Heart right ventricle (tissue), 16 donors: Measurements from ENCODE around the gene PEX26. TPM values are rescaled to one million over a fixed set of nuclear protein-coding genes. Genes with fewer than 3 reads are reported as not detected.

ENCODE experiments used
- ATAC-seq, 8 donors: fragments of 200-7000 bp; cut with Tn5 transposase; one replicate each; pipeline ENCODE4 v1.9.1; 2020; ENCODE audit warnings: mild to moderate bottlenecking in 8 of 8, moderate library complexity in 8 of 8, moderate number of reproducible peaks in 1 of 8
- DNase-seq, 2 donors: peaks; one replicate each; pipeline ENCODE4 v3.0.0-alpha.2; 2020
- H3K27ac ChIP-seq, 10 donors: fragments of 200-600 bp; sonication (generic) in 2 of 10; one replicate each; pipeline versions ENCODE4 v1.5.0 to v1.8.0; 2020 to 2022; ENCODE audit warnings: mild to moderate bottlenecking in 3 of 10
- H3K27me3 ChIP-seq, 7 donors: fragments of 200-600 bp; one replicate each; pipeline ENCODE4 v1.8.0; 2021 to 2022; ENCODE audit warnings: mild to moderate bottlenecking in 2 of 7
- H3K36me3 ChIP-seq, 9 donors: fragments of 200-600 bp; sonication (generic) in 1 of 9; one replicate each; pipeline versions ENCODE4 v1.5.0 to v1.8.0; 2020 to 2022; ENCODE audit warnings: mild to moderate bottlenecking in 2 of 9
- H3K4me1 ChIP-seq, 9 donors: fragments of 200-600 bp; sonication (generic) in 1 of 9; one replicate each; pipeline versions ENCODE4 v1.5.0 to v1.8.0; 2020 to 2022; ENCODE audit warnings: mild to moderate bottlenecking in 4 of 9
- H3K4me3 ChIP-seq, 10 donors: fragments of 200-600 bp; sonication (generic) in 2 of 10; one replicate each; pipeline versions ENCODE4 v1.5.0 to v1.8.0; 2020 to 2022; ENCODE audit warnings: mild to moderate bottlenecking in 7 of 10, moderate library complexity in 2 of 10
- H3K9me3 ChIP-seq, 11 donors: fragments of 200-600 bp in 10 of 11; sonication (generic) in 2 of 11; one replicate each; pipeline versions ENCODE4 v1.5.0 to v1.8.0; 2013 to 2022; ENCODE audit warnings: mild to moderate bottlenecking in 2 of 11, control low read depth in 1 of 11, moderate library complexity in 1 of 11
- WGBS, 2 donors: extraction: QIAGEN DNeasy Blood & Tissue Kit; methylation state at CpG; one replicate each; pipeline ENCODE4 v1.1.7; 2013; ENCODE audit warnings: inconsistent platforms in 1 of 2; 5-methylcytosine and 5-hydroxymethylcytosine counted together
- intact Hi-C, 10 donors: fragments of 100-400 bp; cut with DNase I; formaldehyde crosslinking; loops; one replicate each; pipeline versions ENCODE4 v1.11.1 to v1.14.2; 2022
- polyA plus RNA-seq, 2 donors: library from polyadenylated mRNA; stranded (reverse); fragments of 200-250 nt; gene quantifications; one replicate each; pipeline ENCODE4 v1.2.3, GENCODE V29; 2013
- total RNA-seq, 10 donors: library from RNA; stranded (reverse); fragmentation: NEBNext Ultra II Directional in 3 of 10; extraction: Animal tissue kit (Norgen Biotek cat#: 25700) in 3 of 10; gene quantifications; one replicate each; pipeline versions ENCODE4 v1.2.1 to v1.2.4, GENCODE V29; 2021 to 2023
- TF ChIP-seq, protein P1 (sequence below), 9 donors: fragments of 200-600 bp; sonication (generic) in 2 of 9; IDR thresholded peaks; one replicate each; pipeline versions ENCODE4 v1.5.0 to v1.8.0; 2021 to 2022; ENCODE audit warnings: antibody characterized with exemption in 9 of 9, mild to moderate bottlenecking in 5 of 9, moderate library complexity in 1 of 9
- donor health status: Arrhythmogenic right ventricular cardiomyopathy.
- donor health status: ischemic (EF 13 %, LVEDD 7.1; RV severe dilation, severe dysfunction).
- donor health status: healthy with polysubstance abuse.
- donor health status: DM: no; HTN: yes; CAD: no.
- donor health status: DM: no; HTN: no; CAD: no.
- donor health status: ischemic (EF 25% LVEDD 6.9; RV normal size, moderate dysfunction).
- donor health status: ischemic (EF 25% LVEDD 5.7; RV mildly dilated, moderate dysfunction).
- donor health status: healthy.
- donor health status: DM: yes; HTN: yes; CAD: no.
- donor health status: Ischemic cardiomyopathy.
- donor health status: ischemic (EF 35%, LVEDD 5.7; RV mildly dilated, moderate dysfunction).
- donor health status: nonischemic (EF 11% LVEDD 7.7; RV severe dilation, severe dysfunction).
- donor health status: DM: yes; HTN: yes; CAD: no.
- donor health status: PGD.
- donor health status: ischemic (EF 29% LVEDD 5.4; RV normal size, mild dysfunction).
- donor health status: nonischemic (EF 23%, LVEDD 6.1; RV moderate dilation, normal function).

The PEX26 gene
- total and polyA plus RNA-seq, 12 donors, result 8.3 to 27.1 (median 20.2) TPM

DNA sequence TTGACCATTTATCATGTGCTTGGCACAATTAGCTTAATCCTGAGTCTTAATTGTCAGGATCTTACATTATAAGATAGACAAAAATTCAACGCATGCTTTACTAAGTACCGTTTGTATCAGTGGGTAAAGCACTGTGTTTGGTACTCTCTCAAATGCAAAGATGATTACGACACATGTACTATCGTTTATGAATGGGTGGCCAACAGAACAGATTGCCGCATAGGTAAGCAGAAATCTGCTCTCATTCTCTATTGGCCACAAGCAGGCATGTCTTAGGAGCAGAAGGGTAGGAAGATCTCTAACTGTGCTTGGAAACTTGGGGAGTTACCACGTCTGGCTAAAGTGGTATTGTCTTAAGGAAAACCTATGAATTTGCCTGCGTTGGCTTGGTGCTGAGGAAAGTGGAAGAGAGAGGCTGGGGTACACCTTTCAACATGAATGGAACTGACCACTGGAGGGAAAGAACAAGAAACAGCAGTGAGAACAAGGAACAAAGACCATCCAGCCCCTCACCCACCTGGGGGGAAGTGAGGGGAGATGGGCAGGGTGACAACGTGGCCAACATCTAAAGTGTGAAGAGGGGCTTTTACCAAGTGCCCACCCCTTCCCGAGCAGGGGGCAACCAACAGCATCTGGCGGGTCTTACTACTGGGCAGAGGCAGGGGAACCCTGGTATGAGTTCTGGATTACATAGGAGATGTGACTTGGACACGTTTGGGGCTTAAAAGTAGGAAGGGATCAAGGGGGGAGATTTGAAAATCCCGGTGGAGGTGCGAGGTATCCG lies 31.8 kb downstream of the PEX26 start:
- no peaks in the 10 kb centered on the region for H3K36me3 ChIP-seq
- H3K27ac ChIP-seq, result peak overlapping the region in 9 of 10 donors; percentile 76 to 94 (median 90)
- DNase-seq (no peak), ATAC-seq (peak in 1 of 8 donors; percentile 4)
- no peaks in the 10 kb centered on the region for H3K9me3 ChIP-seq
- peaks cover 4 to 49% (median 31%) of the 10 kb centered on the region in 9 donors for H3K4me1 ChIP-seq
- H3K27me3 ChIP-seq, result peaks cover 0 to 62% (median 5%) of the 10 kb centered on the region in 7 donors
- TF ChIP-seq, protein P1, sequence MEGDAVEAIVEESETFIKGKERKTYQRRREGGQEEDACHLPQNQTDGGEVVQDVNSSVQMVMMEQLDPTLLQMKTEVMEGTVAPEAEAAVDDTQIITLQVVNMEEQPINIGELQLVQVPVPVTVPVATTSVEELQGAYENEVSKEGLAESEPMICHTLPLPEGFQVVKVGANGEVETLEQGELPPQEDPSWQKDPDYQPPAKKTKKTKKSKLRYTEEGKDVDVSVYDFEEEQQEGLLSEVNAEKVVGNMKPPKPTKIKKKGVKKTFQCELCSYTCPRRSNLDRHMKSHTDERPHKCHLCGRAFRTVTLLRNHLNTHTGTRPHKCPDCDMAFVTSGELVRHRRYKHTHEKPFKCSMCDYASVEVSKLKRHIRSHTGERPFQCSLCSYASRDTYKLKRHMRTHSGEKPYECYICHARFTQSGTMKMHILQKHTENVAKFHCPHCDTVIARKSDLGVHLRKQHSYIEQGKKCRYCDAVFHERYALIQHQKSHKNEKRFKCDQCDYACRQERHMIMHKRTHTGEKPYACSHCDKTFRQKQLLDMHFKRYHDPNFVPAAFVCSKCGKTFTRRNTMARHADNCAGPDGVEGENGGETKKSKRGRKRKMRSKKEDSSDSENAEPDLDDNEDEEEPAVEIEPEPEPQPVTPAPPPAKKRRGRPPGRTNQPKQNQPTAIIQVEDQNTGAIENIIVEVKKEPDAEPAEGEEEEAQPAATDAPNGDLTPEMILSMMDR (IDR thresholded peaks at IDR 0.05), result no peak
- peak overlapping the region in 6 of 10 donors; percentile 42 to 64 (median 58) for H3K4me3 ChIP-seq
- WGBS, 2 donors, result 57 to 59% methylated on average over 14 of the region's 14 CpGs
- intact Hi-C loops, result loop anchor here in 1 of 10 donors (2.0 kb wide), 1 partner anchor 17 kb away; no protein-coding TSS in a partner anchor

DNA sequence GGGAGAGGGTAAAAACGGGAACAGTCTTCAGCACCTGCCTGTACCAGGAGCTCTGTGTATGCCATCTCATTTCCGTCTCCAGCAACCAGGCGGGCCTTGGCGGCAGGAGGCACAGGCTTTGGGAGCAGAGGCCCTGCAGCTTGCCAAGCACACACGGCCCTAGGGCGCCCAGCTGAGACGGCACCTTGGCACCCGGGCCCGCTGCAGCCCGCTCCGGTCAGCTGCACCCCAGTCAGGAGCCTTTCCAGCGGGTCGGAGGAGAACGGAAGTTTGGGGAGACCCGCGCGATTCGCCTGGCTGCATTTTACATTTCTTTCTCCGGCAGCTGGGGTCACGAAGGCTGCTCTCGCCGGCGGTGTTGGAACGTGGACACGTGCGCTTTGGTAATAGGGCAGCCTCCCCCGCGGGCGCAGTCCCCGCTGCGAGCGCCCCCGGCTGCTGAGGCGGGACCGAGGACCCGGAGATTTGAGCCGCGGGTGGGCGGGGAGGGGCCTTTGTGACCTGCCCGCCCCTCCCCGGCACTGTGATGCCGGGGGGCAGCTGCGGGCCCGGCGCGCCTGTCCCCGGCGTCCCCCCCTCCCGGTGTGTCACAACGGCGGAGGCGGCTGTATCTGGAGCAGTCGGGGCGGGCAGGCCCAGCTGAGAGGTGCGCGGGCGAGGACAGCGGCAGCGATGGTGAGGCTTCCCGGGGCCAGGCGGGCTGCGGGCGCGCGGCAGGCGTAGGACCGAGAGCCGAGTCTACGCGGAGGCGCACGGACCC lies 32.6 kb downstream of the PEX26 start, which contains the start of gene TUBA8:
TUBA8 (plus strand) TSS at position 616 of the 760 bp plus-strand sequence; CDS start at position 673, 57 bp downstream.
- Histone ChIP-seq H3K27ac (peak within 1 kb of the TSS; percentile 76 to 94 (median 90)), H3K4me1 (peaks cover 4 to 56% (median 32%) of the 10 kb centered on the region in 9 donors), H3K27me3 (peaks cover 0 to 65% (median 5%) of the 10 kb centered on the region in 7 donors), H3K4me3 (peak within 1 kb of the TSS; percentile 39 to 64 (median 56)), H3K9me3 (no peaks in the 10 kb centered on the region), H3K36me3 (no peaks in the 10 kb centered on the region)
- TF ChIP-seq, protein P1 (IDR thresholded peaks at IDR 0.05), result peak in 1 of 9 donors; percentile 18
- intact Hi-C loops, result loop anchor here in 1 of 10 donors (2.0 kb wide), 1 partner anchor 18 kb away; no protein-coding TSS in a partner anchor
- DNase-seq (peak in 1 of 2 donors; percentile 59), ATAC-seq (peak; percentile 56 to 79 (median 68))
- WGBS, 2 donors, result 0 to 1% methylated on average over 63 to 72 of the region's 72 CpGs

DNA sequence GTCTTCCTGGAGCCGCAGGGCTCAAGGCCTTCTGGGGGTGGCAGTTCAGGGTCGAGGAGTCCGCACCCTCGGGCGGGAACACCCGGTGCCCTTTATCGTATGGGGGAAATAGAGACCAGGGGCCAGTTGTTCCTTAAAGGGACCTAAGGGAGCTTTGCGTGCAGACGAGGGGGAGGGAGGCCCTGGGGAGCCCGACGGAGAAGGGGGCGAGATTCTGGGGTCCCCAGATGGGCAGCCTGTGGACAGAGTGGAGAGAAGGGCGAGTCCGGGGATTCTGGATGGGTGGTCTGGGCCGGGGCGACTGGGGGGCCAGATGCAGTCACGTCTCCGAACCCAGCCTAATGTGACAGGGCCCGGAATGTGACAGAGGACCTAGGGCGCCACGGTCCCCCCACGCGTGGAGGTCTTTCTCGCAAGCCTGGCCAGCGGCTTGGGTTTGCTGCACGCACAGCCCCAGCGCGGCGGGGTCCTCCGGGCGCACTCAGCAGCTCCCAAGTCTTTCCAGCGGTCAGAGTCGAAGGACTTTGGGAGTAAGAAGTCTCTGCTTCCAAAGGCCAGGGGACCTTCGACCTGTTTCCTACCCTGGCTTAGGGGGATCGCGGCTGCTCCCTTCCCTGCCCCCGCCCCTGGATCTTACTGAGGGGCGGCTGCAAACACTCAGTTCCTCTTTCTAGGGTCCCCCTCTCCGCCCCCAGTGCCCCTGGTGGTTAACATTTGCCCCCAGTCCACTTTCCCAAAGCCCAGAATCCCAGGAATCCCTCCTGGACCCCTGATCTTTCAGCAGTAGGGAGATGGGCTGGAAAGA lies 33.4 kb downstream of the PEX26 start:
- TF ChIP-seq, protein P1 (IDR thresholded peaks at IDR 0.05), result no peak
- Histone ChIP-seq H3K4me3 (peak overlapping the region; percentile 39 to 64 (median 56)), H3K36me3 (no peaks in the 10 kb centered on the region), H3K9me3 (no peaks in the 10 kb centered on the region), H3K27me3 (peaks cover 0 to 68% (median 5%) of the 10 kb centered on the region in 7 donors), H3K27ac (peak overlapping the region; percentile 76 to 94 (median 90)), H3K4me1 (peaks cover 4 to 64% (median 32%) of the 10 kb centered on the region in 9 donors)
- DNase-seq, result no peak
- 26 to 27% methylated on average over 38 to 39 of the region's 39 CpGs for WGBS, 2 donors
- intact Hi-C loops, result loop anchor here in 1 of 10 donors (2.0 kb wide), 1 partner anchor 18 kb away; no protein-coding TSS in a partner anchor
- ATAC-seq, result peak; percentile 2 to 32 (median 8)
